Hematopoietic multipotent progenitor cell treated with erythropoietin and hydrocortisone succinate and interleukin-3 and kit ligand, for 17 days (in vitro differentiated cells): ENCODE measurements around the gene IPO5.

Experiments used
- DNase-seq: peaks from one replicate; pipeline ENCODE4 v3.0.0-alpha.2; 2015; ENCODE audit warnings: low spot score

Gene IPO5

DNA sequence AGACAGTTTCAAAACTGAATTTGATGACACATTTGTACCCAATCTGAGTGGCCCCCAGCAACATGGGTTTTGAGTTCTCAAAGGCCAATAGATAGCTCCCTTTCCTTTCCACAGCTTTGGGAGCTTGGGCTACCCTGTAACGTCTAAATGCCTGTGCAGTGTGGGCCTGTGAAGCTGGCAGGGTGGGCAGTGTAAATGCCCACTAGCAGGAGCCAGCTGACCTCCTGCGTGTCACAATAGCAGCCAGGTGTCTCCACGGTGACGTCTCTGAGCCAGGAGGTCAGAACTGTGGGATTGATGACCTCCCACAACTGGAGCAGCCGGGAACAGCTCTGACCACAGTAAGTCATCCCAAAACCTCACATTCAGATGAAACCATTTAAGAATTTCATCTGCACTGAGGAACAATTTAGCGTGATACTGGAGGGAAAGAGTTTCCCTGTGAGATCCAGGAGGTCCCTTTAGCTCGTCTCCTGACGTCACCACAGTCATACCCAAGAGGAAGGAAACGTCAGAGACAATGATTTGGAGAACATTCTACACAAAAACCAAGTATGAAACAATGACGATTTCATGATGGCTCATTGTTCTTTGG lies at the start of gene IPO5:
Gene IPO5, plus strand, starts transcription at position 300 of the 595 bp plus-strand sequence. CDS start 23,022 bp downstream, outside the sequence.
- DNase-seq, result no peak

DNA sequence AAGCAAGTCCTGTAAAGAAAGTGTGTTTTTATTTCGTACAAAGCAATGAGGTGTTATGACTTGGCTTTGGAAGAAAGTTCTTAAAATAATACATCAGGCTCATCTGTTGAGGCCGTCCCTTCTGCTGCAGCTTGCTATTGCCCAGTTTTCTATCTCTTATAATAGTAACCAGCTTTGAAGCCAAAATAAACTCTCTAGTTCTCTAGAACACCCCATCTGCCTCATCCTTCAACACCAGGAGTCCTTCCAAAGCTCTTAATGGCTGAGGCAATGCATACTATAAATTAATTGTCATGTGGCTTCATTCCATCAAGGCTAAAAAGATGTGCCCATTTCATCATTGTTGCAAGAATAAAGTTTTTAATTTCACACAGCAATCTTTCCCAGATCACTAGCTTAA lies 49.4 kb upstream of the IPO5 start:
- no peak for DNase-seq

DNA sequence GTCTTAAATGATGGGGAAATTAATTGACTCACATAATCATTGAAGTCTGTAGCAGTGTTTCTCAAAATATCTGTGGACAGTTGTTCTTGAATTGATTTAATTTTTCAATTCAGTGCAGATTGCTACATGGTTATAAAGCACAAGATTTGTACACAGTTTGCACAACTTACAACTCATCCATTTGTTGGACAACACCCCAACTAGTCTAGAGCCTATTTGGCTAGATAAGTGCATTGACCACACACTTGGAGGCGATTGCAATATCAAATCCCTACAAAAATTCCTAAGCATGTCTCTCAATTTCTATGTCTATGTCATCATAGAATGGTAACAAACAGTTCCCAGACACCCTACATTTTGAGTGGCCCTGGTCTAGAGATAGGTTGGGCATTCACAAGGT lies 48.0 kb upstream of the IPO5 start:
- DNase-seq, result no peak

DNA sequence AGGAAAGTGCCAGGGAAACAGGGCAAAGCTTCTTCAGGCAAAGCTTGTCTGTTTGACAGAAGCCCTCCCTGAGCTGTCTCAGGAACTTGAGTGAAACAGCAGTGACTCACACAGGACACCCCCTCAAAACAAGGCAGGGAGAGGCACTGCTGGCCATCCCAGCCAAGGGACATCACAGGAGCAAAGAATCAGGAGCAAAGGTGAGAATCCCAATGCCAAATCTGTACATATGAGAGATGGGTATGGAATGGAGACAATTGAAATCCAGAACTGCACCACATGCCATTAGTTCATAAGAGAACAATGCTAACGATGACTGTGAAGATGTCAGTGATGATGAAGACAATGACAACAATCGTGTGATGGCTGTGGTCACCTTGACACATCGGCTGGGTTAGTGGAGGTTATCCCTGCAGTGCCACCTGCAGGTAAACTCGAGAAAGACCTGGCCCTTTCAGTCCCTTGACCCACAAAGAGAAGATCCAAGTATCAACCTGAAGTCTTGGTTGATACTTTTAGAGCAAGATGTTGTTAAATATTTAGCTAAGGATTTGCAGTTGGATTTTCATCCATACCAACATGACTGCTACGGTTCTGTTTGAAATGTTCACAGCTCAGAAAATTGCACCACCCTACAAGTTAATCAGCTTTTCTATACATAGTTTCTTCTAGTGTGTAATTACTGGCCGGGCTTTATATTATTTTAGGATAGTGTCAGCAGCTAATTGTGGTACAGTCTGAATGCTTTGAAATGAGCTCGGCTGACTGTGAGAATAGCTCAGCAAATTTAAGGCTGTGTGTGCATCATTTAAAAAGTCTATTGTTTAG lies 42.0 kb upstream of the IPO5 start:
- no peak for DNase-seq

DNA sequence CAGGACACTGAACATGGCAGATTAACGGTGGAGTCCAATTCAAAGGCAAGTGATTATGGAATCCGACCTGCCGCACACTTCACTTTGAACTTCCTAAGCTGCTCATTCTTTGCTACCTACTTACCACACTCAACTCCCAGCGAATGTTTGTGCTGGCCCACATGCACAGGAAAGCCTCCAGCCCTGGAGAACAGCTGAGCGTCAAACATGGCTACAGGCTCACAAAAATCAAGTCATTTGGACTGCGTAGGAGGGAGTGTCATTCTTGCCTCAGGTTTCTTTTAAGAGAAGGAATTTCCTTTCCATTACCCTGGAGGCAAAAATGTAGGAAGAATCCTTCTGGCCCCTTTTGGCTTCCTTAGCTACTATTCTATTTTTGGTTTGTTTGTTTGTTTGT lies 41.3 kb upstream of the IPO5 start:
- no peak for DNase-seq

DNA sequence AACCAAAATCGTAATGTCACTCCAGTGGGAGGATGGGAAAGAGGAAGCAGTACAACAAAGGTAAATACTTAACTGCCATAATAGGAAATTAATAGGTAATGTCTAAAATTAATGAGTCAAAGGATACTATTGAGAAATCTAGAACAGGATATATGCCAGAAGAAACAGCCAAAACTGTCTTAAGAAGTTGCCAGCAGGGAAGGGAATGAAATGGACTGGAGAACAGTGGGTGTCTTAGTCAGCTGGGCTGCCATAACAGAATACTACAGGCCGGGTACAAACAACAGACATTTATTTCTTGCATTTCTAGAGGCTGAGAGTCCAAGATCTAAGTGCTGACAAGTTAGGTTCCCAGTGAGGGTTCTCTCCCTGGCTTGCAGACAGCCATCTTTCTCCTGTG lies 40.3 kb upstream of the IPO5 start:
- no peak for DNase-seq

DNA sequence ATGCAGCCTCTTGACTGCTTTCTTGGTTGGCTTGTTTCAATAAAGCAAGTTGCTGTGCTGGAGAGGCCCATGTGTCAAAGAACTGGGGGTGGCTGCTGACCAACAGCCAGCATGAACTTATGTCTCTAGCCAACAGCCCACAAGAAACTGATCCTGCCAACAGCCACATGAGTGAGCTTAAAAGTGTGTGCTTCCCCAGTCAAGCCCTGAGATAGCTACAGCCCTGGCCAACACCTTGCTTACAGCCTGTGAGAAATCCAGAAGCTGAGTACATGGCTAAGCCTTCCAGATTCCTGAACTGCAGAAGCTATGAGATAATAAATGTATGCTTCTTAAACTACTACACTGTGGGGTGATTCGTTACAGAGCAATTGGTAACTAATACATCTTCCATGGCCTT lies 38.9 kb upstream of the IPO5 start:
- no peak for DNase-seq

DNA sequence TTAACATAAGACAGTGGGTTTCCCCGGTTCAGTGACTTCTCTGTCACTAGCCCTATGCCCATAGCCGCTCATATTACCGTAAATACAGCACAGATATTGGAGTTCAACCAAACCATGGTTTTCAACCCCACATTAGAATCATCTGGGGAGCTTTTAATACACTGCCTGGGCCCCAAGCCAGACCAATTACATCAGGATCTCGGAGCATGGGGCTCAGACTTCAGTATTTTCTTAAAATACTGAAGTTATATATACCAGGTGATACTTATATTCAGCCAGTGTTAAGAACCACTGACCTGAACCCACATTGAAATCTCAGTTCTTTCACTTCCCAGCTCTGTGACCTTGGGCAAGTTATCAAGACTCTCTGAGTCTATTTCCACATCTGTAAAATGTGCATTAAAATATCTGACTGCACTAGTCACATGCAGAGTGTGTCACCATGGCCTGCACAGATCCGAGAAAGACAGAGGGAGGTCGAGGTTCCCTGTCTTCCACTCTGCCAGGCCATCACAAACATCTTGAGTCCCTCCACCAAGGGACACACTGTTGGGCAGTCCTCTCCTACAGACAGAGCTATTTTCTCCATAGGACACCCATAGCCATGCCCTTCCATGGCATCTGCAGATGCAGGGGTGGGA lies 32.2 kb upstream of the IPO5 start:
- DNase-seq, result no peak

DNA sequence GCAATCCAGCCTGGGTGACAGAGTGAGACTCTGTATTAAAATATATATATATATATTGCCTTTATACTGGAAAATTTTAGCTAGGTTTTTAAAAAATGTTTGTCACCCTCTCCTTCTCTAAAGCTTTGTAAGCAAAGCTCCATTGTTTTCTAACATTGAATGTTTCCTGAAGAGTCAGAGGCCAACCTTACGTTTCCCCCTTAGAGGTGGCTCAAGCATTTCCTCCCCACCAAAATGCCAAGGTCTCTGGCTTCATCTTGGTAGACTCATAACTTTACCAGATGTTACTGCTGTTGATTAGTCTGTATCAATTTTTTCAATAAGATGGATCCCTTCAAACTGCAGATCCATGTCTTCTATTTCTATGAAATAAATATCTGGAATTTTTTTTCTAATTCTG lies 25.2 kb upstream of the IPO5 start:
- DNase-seq, result no peak

DNA sequence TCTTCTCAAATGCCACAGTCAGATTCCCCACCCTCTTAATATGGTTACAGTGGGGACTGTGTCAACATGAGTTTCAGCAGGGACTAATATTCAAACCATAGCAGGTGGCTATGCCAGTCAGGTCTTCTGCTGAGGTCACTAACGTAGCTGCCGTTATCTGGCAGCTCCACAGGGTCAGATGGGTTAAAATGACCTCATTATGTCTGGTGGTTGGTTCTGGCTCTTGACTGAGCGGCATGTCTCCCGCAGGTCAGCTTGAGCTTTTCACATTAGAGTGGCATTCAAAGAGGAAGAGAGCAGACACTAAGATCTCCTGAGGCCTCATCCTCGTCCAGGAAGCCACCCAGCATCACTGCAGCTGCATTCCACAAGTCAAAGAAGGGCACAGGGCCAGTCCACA lies 21.4 kb upstream of the IPO5 start:
- DNase-seq, result no peak

DNA sequence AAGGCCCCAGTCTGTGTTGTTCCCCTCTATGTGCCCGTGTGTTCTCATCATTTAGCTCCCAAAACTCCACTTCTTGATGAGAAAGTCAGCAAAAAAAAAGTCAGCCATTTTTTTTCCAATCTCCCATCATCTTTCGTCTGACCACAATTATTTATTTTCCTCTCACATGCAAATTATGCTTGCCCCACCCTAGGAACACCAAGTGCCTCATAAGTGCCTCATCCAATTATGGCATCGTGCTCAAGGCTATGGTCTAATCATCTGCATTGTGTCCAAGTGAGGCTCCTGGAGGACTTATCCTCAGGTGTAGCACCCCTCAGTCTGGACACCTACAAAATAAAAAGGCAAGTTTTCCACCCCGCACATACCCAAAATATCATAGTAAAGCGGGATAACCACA lies 20.8 kb upstream of the IPO5 start:
- no peak for DNase-seq

DNA sequence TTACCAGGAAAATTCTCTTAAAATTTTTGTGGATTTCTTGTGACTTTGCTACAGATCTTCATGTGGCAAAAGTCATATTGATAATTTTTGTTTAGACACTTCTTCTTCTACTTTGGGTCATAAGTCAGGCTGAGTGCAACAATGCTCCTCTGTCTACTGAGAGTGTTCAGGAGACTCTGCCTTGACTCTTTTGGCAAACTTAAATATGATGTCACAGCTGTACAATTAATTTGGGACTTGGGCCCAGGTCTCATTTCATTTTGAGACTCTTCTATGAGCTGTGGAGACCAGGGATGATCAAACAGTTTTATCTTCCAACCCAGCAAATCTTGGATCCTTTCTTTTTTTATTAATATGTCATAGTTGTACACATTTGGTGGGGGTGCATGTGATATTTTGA lies 19.7 kb upstream of the IPO5 start:
- DNase-seq, result no peak

DNA sequence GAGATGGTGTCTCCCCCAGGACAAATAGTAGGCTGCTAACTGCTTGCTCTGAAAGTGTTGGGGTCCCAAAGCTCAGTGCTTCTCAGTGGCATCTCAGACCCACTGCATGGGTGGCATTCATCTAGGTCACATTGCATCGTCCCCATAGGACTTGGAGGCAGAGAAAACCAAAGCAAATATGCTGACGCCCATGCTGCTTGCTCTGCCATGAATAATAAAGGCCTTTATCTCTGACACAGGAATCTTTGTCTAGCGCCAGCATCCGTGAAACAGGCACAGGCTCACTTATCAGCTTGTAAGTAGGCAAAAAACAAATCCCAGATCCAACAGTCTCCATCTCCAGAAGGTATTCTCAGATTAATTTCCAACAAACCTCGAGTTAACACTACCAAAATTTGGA lies 18.9 kb upstream of the IPO5 start:
- no peak for DNase-seq

DNA sequence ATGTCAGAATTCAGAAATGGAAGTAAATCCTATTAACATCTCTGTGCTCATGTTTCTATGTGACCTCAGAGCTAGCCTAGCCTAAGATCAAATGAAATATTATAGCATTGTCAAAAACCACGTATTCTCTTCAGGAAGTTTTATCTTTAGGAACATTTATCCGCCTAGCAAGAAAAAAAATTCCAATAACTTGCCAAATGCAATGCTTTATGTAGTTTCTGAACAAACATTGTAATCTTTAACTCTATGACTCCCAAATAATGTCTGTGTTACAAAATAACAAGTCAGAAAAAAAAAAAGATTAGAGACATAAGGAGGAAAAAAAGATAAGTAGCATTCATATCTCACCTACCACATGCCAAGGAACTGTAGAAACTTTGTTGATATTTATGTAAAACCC lies 18.4 kb upstream of the IPO5 start:
- no peak for DNase-seq

DNA sequence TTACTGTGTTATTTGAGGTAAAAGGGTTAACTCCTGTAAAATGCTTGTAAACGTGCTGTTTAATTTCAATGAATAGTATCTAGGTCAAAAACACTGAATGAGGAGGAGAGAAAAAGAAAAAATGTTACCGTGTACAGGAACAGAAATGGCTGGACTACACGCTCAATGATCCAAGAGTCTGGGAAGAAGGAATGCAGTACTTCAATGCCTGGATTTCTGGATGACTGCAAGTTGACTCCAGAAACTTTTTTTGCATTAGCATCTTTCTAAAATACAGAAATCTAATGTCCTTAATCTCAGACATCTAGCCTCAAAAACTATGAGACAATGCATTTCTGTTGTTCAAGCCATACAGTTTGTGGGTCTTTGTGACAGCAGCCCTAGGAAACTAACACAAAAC lies 17.4 kb upstream of the IPO5 start:
- no peak for DNase-seq

DNA sequence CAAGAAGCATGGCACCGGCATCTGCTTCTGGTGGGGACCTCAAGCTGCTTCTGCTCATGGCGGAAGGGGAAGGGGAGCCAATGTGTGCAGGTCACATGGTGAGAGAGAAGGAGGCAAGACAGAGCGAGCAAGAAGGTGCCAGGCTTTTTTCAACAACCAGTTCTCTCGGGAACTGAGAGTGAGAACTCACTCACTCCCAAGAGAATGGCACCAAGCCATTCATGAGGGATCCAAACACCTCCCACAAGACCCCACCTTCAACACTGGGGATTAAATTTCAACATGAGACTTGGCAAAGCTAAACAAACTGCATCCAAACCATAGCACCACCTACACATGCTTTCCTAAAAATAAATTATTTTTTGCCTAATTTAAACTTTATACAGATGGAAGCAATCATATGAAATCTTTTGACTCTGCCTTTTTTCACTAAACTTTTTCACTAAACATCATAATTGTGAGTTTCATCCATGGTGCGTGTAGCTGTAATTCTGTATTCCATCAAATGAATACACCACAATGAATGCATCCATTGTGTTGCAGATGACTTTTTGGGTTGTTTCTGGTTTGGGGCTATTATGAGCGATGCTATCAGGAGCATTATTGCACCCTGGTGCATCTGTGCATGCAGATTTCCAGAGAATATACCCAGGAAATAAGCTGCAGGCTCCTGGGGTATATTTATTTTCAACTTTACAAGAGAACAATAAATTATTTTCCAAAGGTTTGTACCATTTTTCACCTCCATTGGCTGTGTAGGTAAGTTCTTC lies 14.6 kb upstream of the IPO5 start:
- DNase-seq, result no peak

DNA sequence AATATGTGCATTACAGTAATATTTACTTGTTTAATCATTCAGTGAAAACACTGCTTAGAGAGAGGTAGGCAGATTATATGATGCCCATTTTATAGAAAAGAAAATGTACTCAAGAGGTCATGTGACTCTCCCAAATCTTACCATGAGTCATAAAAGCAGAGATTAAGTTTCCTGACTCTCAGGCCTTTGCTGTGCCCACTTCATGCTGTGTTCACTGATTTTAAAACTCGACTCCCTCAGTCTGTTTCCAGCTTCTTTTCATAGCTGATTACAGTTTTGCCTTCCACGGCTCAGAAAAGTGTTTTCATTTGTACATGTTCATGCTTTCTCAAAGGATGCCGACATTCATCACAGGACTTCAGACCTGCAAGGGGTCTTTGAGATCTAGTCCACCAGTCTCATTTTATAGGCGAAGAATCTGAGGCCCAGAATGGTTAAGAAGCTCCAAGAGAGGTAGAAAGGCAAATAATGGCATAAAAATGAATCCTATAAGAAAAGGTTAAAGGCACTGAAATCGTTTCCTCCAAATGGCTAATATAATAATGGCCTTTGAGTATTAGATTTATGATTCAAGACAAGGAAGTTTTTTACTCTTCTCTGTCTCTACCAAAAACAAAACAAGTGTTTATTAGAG lies 9.0 kb upstream of the IPO5 start:
- DNase-seq, result no peak

DNA sequence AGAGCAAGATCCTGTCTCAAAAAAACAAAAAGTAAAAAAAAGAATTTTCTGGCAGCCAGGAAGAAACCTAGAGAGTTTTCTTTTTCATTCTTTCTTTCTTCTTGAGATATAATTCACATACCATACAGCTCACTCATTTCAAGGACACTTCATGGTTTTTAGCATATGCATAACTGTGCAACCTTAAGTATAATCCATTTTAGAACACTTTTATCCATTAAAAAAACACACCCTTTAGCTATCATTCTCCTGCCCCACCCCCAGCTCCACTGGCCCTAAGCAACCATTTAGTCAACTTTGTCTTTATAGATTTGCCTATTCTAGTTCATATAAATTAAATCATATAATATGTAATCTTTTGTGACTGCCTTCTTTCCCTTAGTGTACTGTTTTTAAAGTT lies 8.1 kb upstream of the IPO5 start:
- DNase-seq, result no peak

DNA sequence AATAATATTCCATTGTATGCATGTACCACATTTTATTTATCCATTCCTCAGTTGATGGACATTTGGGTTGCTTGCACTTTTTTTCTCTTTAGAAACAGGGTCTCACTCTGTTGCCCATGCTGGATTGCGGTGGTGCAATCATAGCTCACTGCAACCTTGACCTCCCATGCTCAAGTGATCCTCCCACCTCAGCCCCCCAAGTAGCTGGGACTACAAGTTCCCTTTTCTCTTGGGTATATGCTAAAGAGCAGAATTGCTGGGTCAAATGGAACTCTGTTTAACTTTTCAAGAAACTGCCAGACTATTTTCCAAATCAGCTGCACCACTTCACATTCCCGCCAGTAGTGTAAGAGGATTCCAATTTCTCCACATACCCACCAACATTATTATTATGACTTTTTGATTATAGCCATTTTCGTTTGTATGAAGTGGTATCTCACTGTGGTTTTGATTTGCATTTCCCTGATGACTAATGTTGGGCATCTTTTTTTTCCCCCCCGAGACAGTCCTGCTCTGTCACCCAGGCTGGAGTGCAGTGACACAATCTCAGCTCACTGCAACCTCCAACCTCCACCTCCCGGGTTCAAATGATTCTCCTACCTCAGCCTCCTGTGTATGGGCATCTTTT lies 7.6 kb upstream of the IPO5 start:
- no peak for DNase-seq

DNA sequence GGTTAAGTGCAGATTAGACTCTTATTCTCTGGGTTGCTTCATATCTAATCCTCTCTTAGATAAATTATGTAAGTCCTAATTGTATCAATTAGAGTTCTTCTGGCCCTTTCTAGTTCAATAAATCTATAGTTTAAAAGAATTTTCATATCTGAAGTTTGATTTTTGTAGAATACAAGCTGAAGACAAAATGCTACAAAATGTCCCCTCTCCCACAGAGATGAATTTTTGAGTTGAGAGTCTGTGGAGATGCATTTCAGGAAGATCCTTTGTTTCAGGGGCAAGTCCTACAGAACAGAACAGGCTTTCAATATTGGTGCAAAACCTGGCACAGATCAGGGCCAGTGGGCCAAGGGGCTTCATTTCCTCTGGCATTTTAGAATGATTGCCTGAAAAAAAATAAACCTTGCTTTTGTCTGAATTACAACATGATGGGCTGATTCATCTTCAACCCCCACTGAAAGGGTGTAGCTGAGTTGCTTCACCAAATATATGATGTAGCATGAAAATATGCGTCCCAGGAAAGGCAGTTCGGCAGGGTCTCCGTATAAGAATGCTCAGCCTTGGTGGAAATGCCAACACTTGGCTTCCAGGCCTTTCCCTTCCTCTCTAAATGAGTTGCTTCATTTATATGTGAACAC lies 6.4 kb upstream of the IPO5 start:
- no peak for DNase-seq

DNA sequence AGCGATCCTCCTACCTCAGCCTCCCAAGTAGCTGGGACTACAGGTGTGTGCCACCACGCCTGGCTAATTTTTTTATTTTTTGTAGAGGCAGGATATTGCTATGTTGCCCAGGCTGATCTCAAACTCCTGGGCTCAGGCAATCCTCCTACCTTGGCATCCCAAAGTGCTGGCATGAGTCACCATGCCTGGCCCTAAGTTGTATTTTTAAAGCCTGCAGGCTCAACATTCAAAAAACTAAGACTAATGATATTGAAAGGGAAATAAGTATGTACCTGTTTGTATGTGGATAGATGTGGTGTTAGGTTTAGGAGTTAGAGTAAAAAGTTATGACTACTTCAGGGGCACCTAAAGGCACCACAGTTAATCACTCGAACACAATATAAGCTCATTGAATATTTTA lies 5.4 kb upstream of the IPO5 start:
- DNase-seq, result no peak
